Measurements from ENCODE around the gene SOX6. TPM values are rescaled to one million over a fixed set of nuclear protein-coding genes. Genes with fewer than 3 reads are reported as not detected.
"Not testable (repeated sequence)": the region's sequence is repeated elsewhere in the genome, so short reads cannot be mapped to it uniquely, and the experiment has no call there.

Gene SOX6
- total and polyA plus RNA-seq, 7 donors = 0.61 to 47.6 (median 14.6) TPM

DNA sequence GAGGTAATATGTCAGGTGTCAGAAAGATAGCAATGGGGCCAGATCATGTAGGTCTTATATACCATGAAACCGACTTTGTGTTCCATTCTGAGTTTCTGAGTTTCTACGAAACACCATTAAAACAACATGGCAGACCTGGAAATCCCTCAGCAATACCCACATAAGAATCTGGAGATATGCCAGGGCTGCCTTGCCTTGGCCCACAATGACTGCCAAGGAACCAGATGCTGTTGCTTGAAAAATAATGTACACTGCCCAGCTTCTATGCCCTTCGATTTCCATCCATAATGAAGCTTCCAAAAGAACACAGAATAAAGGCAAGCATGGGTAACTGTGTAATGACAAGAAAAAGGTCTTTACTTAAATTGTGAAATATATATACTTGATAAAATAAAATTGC lies 277.4 kb downstream of the SOX6 start:
- TF ChIP-seq, protein P1, sequence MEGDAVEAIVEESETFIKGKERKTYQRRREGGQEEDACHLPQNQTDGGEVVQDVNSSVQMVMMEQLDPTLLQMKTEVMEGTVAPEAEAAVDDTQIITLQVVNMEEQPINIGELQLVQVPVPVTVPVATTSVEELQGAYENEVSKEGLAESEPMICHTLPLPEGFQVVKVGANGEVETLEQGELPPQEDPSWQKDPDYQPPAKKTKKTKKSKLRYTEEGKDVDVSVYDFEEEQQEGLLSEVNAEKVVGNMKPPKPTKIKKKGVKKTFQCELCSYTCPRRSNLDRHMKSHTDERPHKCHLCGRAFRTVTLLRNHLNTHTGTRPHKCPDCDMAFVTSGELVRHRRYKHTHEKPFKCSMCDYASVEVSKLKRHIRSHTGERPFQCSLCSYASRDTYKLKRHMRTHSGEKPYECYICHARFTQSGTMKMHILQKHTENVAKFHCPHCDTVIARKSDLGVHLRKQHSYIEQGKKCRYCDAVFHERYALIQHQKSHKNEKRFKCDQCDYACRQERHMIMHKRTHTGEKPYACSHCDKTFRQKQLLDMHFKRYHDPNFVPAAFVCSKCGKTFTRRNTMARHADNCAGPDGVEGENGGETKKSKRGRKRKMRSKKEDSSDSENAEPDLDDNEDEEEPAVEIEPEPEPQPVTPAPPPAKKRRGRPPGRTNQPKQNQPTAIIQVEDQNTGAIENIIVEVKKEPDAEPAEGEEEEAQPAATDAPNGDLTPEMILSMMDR (IDR thresholded peaks at IDR 0.05) = no peak
- H3K4me1 ChIP-seq = peaks cover 20% of the 10 kb centered on the region
- no peak for DNase-seq
- no peaks in the 10 kb centered on the region for H3K36me3 ChIP-seq (ENCODE audit: insufficient read depth in 1 of 2, low read depth in 1 of 2)
- H3K4me3 ChIP-seq = no peak overlapping the region
- H3K9me3 ChIP-seq = peaks cover 6% of the 10 kb centered on the region
- no peaks in the 10 kb centered on the region for H3K27me3 ChIP-seq (ENCODE audit: insufficient read depth in 3 of 3, low read length in 2 of 3)
- intact Hi-C loops (cut with DNase I) = no loop called here
- no peak for ATAC-seq
- H3K27ac ChIP-seq = no peak overlapping the region
- 80 to 84% (median 83%) methylated on average over 3 of the region's 3 CpGs for WGBS, 3 donors

DNA sequence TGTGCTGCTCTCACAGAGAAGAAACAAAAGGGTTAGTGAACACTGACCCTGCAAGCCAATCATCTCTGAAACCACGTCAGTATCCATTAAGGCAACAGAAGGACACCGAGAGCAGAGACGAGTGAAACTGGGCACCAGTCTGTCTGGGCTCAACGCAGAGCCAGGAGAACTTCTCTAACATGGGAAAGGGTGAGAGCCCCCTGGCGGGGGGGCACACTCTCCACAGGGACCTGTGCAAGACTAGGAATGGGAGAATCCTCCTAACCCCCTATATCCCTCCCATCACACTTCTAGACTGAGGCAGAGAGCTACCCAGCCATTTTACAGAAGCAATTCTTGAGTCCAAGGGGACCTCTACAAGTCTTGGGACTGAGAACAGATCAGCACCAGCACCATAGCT lies 285.8 kb downstream of the SOX6 start:
- TF ChIP-seq, protein P1 (IDR thresholded peaks at IDR 0.05) = no peak
- Histone ChIP-seq H3K36me3 (ENCODE audit: insufficient read depth in 1 of 2, low read depth in 1 of 2) (no peaks in the 10 kb centered on the region), H3K27ac (no peak overlapping the region), H3K4me1 (no peaks in the 10 kb centered on the region), H3K27me3 (ENCODE audit: insufficient read depth in 3 of 3, low read length in 2 of 3) (no peaks in the 10 kb centered on the region), H3K4me3 (no peak overlapping the region), H3K9me3 (peaks cover 6% of the 10 kb centered on the region)
- DNase-seq (no peak), ATAC-seq (no peak)
- 87 to 98% (median 90%) methylated on average over 5 of the region's 5 CpGs for WGBS, 3 donors
- intact Hi-C loops (cut with DNase I) = no loop called here

DNA sequence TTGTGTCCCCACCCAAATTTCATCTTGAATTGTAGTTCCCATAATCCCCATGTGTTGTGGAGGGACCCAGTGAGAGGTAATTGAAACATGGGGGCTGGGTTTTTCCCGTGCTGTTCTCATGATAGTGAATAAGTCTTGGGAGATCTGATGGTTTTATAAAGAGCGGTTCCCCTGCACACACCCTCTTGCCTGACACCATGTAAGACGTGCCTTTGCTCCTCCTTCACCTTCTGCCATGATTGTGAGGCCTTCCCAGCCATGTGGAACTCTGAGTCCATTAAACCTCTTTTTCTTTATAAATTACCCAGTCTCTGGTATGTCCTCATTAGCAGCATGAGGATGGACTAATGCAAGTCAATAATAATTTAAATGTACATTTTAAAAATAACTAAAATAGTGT lies 289.1 kb downstream of the SOX6 start:
- H3K27me3 ChIP-seq (ENCODE audit: insufficient read depth in 3 of 3, low read length in 2 of 3); H3K4me3 ChIP-seq; H3K36me3 ChIP-seq (ENCODE audit: insufficient read depth in 1 of 2, low read depth in 1 of 2); H3K4me1 ChIP-seq; H3K9me3 ChIP-seq; intact Hi-C loops (cut with DNase I); DNase-seq; ATAC-seq; H3K27ac ChIP-seq: not testable (repeated sequence)
- WGBS, 3 donors = 75 to 88% (median 87%) methylated on average over 3 of the region's 3 CpGs

DNA sequence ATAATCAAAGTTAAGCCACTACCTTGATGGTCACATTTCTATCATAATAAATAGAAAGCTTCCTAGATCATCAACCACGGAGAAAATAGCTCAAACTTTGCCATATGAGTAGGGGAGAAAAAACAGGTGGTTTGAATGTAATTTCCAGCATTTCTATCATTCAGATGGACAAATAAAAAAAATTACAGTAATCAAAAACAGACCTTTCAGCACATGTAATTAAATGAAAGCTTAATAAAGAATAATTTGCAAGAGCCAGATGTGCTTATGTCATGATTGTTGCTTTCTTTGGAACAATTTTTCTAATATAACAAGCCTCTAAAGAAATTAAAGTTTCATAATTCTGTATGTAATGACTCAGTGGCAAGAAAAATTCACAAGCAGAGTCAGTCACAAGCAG lies 297.0 kb downstream of the SOX6 start:
- TF ChIP-seq, protein P1 (IDR thresholded peaks at IDR 0.05) = no peak
- Histone ChIP-seq H3K4me1 (peaks cover 12% of the 10 kb centered on the region), H3K36me3 (ENCODE audit: insufficient read depth in 1 of 2, low read depth in 1 of 2) (peaks cover 0 to 12% of the 10 kb centered on the region in 2 donors), H3K27me3 (ENCODE audit: insufficient read depth in 3 of 3, low read length in 2 of 3) (no peaks in the 10 kb centered on the region), H3K4me3 (no peak overlapping the region), H3K9me3 (peaks cover 4% of the 10 kb centered on the region), H3K27ac (no peak overlapping the region)
- DNase-seq (no peak), ATAC-seq (no peak)
- WGBS, 3 donors = 35 to 58% (median 50%) methylated on average over 1 of the region's 1 CpG
- intact Hi-C loops (cut with DNase I) = no loop called here

DNA sequence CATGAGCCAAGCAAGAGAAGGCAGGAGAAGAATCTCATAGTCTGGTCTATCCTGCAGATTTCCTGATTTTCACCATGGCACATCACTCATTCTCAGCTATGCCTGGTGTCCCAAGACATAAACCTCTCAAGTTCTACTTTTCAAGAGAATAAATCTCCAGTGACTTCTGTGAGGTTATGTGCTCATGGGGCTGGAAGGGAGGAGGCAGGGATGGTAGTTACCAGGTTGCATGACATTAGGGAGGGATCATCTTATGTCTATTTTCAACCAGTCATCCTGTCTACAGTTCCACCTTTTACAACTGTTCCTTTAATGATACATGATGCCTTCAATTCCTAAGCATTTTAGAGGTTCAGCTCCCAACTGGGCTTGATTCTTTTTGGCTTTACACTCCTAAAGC lies 297.7 kb downstream of the SOX6 start:
- Histone ChIP-seq H3K9me3 (peaks cover 4% of the 10 kb centered on the region), H3K27ac (no peak overlapping the region), H3K4me3 (no peak overlapping the region), H3K36me3 (ENCODE audit: insufficient read depth in 1 of 2, low read depth in 1 of 2) (peaks cover 0 to 12% of the 10 kb centered on the region in 2 donors), H3K4me1 (peaks cover 12% of the 10 kb centered on the region), H3K27me3 (ENCODE audit: insufficient read depth in 3 of 3, low read length in 2 of 3) (no peaks in the 10 kb centered on the region)
- DNase-seq (no peak), ATAC-seq (peak in 1 of 4 donors; percentile 16)
- TF ChIP-seq, protein P1 (IDR thresholded peaks at IDR 0.05) = no peak
- intact Hi-C loops (cut with DNase I) = no loop called here

Measured in psoas muscle (tissue), 8 donors.